OCI-M2 (cell line): ENCODE results near the gene FAM117A.
"Not testable (repeated sequence)": the region's sequence is repeated elsewhere in the genome, so short reads cannot be mapped to it uniquely, and the experiment has no call there.

Experiments
- DNase-seq: peaks from one replicate; lab custom pipeline; 2025; ENCODE audit not compliant: unreplicated experiment; lab: John Stamatoyannopoulos, UW

The FAM117A gene

DNA sequence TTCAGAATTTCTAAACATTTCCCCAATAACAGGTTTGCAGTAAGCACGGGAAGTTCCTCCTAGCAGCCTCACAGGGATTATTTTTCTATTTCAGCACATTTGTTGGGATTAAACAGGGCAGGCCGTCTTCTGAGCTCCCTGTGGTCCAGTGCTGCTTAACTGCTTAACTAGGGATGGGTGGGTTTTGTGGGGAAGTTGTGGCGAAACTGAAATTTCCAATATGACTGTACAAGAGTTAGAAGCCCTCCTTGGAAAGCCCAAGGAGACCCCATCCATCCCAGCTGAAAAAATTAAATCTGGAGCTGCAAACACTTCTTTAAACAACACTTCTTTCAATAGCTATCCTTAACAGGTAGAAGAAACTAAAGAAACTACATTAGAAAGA is 22.2 kb downstream of the FAM117A start:
- DNase-seq = no peak

DNA sequence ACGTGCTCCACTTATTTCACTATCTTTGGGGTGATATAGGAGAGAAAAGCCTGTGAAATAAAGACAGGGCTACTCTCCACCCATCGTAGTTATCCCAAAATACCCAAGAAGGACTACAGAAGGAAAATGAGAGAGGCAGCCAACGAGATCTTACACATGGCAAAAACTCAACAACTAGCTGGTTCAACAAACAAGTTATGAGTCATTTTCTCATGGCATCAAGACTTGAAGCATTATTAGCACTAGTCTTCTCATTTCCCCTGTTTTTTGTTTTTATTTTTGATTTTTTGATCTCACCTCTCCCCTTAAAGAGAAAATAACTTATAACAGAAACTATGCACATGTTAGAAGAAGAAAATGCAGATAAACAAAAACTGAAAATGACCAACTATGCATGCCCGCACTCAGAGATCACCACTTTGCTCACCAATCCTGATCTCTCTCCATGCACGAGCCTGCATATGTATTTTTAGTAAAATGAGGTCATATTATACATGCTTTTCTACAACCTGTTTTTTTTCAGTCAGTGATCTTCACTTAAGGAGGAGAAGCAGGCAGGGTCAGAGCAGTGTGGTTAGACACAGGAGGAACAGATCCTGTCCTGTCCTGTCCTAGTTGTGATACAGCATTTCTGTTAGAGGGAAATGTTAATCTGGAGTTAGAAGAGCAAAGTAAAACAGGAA is 22.8 kb downstream of the FAM117A start:
- DNase-seq = no peak

DNA sequence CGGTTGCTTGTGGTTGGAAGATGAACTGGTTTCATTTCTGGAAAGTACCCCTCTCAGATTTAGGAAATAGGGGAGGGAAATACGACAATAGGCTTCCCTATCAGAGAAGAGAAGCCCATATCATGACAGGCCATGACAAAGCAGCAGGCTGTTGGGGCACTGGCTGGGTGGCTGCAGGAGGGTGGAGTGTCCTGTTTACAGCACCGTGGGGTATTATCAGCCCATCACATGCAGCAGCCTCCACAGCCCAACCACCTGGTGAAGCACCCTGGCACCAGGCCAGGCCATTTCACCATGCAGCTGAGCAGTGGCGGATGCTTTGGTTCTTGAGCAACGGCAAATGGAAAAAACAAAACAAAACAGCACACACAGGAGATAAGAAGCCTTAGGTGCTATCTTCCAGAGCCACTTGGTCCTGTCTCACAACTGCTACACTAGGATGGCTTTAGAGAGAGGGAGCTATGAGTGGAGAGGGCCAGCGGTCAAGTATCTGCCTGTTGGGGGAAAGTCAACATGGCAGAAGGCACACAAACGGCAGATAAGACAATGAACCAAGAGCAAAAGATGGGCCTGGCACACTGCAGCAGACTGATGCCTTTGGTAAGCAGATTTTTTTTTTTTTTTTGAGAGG is 24.2 kb downstream of the FAM117A start:
- DNase-seq = peak; percentile 80

DNA sequence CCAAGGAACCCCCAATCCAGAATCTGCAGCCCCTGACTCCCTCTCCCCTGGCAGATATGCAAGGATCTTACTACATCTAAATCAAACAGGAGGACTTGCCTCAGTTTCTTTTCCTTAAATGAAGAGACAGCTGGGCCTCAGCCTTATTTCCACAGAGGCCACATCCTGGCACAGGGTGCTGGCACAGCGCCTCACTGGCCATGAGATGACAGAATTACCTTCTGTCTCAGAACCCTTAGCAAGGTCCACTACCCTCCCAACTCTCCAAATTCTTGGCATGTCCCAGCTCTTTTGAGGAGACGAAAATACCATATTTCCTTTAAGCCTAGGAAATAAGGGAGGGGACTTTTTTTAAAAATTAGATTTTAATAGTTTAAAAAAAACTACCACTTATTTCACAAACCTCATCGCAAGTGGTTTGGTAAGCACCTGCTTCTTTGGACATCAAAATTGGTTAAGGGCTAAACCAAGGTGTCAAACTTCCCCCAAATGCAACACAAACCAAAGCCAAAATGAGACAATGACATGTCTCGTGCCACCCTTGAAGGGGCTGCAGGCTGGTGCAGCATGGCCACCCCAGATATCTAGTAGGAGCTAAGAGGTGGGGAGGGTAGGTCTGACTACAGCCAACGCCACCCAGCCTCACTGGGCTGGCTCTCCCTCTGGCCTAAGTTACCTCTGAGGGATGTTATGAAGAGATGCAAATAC is 25.3 kb downstream of the FAM117A start:
- no peak for DNase-seq

DNA sequence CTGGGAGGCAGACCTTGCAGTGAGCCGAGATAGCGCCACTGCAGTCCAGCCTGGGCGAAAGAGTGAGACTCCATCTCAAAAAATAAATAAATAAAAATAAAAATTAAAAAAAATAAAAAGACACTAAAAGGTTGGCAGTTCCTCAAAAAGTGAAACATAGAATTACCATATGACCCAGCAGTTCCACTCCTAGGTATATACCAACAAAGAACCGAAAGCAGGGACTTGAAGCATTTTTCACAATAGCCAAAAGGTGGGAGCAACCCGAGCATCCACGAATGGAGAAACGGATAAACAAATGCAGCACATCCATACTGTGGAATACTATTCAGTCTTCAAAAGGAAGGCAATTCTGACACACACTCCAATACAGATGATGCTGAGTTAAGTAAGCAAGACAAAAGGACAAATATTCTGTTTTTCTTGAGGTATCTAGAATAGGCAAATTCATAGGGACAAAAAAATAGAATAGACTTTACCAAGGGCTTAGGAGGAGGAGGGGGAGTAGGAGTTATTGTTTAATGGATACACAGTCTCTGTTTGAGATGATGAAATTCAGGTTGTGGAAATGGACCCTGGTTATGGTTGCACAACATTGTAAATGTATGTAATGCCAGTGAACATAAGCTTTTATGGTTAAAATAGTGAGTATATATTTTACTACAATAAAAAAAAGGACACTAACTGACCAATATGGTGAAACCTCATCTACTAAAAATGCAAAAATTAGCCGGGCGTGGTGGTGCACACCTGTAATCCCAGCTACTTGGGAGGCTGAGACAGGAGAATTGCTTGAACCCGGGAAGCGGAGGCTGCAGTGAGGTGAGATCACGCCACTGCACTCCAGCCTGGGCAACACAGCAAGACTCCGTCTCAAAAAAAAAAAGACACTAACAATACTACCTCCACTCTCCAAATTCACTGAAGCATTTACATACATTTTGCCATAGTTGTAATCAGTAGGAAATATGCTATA is 29.1 kb downstream of the FAM117A start:
- no peak for DNase-seq

DNA sequence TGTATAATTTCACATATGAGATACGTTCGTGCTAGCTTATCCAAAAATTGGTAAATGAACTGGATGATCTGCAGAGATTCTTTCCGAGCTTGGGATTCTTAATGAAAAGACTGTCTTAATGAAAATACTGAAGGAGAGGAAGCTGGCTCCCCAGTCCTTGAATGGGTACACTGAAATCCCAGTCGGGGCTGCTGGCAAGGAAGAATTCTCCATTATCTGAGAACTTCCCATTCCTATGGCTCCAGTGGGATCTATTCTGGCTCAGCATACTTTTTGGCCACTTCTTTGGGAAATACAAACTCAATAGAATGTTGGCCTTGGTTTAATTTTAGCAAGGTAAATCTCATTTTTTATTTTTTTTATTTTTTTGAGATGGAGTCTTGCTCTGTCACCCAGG is 32.5 kb downstream of the FAM117A start:
- DNase-seq = no peak

DNA sequence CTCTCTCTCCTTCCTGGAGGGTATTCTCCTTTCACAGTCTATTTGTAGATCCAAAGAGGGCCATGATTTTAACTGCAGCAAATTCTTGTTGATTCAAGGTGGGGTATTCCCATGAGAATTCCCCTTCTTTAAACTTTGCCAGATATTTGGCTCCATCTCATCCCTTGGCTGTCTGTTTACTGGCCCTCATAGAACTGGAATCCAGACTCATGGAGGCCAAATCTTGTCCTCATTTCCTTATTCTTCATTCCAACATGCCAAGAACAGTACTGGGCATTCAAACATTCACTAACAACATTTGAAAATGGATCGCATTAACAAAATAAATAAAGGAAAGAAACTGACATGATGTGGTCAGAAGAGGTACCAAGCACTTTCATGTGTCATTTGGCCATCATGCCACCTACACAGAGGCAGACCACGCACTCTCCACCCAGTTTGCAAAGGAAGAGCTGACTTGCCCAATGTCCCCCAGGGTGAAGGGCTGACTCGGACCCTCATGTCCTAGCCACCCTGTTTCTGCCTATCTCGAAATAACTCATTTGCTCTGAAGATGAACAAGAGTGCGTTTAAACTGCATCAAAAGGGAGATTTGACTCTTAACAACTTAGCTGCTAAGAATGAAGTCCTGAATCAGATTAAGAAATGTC is 33.0 kb downstream of the FAM117A start:
- DNase-seq = no peak

DNA sequence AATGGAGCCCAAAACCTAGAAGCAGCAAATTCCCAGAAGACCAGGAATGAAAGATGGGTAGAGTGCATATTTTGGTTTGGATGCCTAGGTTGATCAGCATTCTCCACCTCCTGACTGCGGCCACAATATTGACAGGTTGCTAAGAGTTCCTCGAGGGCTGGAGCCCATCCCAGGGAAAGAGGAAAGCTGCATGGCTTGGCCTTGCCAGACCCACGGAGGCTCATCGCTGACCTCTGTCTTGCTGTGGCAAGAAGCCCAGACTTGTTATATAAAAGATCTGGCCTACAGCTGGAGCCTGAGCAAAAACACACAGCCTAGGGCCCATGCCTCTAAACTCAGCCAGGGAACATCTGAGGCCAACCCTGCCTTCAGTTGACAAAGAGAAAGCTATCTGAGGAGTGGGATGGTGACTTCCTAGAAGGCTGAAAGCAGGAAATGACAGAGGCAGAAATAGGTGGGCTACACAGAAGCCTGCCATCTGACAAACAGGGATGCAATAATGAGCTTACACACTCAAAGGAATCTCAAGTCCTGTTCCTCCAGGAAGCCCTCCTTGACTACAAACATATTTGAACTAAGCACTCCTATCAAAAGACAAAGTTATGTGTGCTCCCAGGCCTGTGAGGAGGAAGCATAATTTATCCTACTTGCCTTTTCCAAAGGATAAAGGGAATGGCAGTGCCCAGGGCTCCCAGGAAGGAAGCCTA is 33.7 kb downstream of the FAM117A start:
- no peak for DNase-seq

DNA sequence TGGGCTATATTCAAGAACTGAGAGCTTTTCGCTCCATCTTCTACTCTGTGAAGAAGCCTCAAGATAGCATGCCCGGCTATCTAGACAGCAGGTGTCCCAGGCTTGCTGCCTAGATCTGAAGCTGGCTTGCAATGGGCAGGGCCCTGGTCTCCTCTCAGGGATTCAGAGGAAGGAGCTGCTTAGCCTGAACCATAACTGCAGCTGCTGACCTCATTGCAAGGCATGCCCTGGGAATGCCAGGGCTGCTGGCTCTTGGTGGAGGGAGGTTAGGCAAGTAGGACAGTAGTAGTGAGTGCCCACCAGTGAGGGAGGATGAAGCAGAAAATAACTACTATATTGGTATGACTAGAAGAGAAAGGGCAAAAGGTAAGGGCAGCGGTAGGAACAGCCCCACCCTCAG is 34.9 kb downstream of the FAM117A start:
- no peak for DNase-seq

DNA sequence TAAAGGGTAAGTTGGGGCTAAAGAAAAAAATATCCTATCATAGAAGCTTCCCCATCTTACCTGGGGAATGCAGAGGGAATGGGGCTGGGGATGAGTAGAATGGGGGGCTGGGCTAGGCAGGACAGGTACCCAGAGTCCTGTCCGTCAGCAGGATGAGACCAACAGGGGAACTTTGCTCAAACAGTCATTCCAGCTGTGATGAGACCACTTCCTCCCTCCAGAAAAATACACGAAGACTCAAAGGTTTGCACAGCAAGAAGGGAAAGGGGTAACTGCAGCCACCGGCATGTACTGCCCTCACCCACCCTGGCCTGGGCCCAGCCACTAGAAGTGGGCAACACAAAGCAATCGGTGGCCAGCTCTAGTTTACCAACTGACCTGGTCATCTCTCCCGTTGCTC is 35.5 kb downstream of the FAM117A start:
- DNase-seq = no peak

DNA sequence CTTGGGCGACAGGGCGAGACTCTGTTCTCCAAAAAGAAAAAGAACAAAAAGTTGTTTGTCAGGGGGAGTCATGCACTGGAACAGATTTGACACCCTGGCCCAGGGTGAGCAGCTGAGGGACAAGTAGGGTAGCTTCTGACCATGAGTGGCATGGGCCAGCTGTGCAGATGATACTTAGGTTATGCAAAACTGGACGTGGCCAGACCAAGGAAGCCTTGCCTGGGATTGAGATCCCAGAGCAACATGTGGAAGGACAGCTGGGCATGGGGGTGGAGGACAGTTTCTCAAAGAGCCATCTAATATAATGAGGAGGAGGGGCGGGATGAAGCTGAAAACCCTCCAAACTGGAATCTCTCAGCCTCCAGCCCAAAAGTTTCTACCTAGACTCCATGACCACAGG is 36.6 kb downstream of the FAM117A start:
- no peak for DNase-seq

DNA sequence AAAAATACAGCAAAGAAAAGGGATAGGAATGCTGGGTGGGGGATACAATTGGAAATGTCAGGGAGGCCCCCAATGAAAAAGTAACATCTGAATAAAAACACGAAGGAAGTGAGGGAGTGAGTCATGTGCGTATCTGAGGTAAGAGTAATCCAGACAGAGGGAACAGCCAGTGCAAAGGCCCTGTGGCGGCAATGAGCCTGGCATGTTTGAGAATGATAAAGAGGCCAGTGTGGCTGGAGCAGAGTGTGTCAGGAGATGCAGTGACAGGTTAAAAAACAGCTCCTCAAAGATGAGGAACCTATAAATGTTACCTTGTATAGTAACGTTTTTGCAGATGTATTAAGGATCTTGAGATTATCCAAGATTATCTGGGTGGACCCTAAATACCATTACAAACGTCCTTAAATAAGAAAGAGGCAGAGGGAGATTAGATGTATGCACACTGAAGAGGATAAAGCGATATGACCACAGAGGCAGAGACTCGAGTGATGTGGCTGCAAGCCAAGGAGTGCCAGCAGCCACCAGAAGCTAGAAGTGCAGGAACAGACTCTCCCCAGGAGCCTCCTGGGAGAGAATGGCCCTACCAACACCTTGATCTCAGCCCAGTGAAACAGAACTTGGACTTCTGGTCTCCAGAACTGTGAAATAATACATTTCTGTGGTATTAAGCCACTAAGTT is 38.3 kb downstream of the FAM117A start:
- DNase-seq = no peak

DNA sequence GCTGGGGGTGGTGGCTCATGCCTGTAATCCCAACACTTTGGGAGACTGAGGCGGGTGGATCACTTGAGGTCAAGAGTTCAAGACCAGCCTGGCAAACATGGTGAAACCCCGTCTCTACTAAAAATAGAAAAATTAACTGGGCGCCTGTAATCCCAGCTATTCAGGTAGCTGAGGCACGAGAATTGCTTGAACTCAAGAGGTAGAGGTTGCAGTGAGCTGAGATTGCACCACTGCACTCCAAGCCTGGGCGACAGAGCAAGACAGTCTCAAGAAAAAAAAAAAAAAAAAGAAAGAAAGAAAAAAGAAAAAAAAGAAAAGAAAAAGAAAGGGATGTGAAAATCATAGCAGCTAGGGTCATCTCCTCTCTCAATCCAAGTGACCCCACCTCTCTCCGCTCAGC is 39.4 kb downstream of the FAM117A start:
- not testable (repeated sequence) for DNase-seq

DNA sequence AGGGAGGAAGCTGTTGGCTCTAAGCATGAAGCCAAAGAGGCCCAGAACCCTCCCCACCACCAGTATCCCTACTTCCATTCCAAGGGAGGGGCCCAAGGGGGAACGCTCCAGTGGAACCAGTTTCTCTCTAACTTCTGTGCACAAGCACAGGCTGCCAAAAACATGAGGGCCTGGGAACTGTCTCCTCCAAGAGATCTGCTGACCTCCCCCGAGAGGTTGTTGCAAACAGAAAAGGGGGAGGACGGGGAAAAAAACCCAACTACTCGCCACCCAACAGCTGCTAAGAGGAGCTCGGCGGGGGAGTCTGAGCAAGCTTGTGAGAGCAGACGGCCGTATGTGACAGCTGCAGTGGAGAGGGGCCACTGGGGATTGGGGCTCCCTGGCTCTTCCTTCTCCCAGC is 40.5 kb downstream of the FAM117A start:
- no peak for DNase-seq

DNA sequence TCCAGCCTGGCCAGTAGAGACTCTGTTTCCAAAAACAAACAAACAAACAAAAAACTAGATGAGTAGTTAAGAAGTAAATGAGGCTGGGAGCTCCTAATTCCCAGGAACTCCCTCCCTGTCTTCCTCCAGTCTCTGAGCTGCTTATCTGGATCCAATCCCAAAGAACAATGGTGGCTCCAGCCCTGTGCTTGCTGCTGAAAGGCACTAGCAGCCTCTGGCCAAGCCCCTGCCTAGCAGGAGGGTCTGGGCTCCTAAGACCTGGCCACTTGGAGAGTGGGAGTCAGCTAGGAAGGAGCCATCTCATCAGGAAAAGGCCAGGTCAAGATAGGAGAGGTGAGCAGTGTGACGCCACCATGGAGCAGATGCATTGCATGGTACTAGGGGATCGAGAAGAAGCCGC is 41.9 kb downstream of the FAM117A start:
- no peak for DNase-seq

DNA sequence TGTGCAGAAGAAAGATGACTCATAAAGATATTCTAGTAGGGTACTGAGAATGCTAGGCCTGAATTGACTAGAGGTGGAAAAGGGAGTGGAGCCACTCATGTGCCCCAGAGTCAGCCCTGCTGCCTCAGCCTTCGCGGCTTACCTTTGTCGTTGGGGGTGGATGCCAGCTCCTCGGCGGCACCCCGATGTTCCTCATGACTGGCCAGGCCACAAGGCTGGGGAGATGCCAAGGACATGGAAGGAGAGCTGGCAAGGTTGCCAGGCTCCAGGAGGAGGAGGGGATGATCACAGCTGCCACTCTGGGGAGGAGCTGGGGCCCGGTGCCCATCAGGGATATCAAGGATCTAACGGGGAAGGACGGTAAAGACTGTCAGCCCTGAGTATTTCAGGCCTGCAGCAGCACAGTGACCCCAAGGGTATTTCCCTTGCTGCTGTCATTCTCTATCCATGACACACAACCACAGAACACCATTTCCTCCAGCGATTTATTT is 46.5 kb downstream of the FAM117A start:
- DNase-seq = no peak

DNA sequence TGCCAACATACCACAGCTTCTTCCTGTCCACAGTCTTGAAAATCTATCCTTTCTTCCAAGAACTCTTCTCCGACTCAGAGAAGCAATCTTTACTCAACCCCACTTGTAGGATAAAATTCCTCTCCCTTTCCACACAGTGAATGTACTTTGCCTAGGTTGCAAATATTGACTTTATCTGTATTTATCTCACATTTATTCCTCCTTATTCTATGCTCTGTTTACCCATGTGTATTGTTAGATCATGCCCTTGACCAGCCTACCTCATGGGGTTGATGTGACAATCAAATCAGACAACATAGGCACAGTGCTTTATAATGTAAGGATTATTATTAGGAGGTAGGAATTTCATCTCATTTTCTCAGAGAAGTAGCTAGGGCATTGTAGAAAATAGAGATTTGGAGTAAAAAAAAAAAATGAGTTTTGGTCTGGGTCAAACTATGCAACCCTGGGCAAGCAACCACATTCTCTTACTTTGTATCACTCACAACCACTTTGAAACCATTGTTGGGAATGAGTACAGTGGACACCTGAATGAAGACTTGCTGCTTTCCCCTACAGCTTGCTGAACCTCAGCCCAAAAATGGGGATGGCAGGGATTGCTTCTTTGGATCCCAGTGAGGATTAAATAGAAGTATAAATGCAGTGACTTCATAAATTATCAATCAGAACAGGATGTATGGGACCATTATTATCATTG is 47.1 kb downstream of the FAM117A start:
- DNase-seq = no peak

DNA sequence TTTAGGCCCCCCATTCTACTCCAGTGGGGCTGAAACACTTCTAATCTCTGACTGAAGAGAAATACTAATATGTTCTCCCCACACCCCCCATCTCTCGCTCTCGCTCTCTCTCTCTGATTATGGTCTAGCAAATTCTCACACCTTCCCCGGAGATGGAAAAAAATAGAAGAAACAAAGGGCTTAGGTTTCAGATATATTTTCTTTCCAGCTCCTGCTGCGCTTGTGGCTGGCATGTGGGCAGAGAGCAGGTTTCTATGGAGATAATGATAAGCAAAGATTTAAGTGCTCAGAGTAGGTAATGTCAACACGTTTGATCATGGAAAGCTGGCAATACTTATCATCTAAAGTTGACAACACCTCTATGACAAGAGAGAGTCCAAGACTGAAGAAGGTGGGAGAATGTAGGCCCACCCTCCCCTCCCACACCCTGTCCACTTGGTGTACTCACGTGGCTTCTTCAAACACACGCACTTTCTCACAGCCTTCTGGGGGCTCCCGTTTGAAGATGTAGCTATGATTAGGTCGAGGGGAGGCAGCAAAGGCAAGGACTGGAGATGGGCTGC is 48.1 kb downstream of the FAM117A start:
- DNase-seq = no peak

DNA sequence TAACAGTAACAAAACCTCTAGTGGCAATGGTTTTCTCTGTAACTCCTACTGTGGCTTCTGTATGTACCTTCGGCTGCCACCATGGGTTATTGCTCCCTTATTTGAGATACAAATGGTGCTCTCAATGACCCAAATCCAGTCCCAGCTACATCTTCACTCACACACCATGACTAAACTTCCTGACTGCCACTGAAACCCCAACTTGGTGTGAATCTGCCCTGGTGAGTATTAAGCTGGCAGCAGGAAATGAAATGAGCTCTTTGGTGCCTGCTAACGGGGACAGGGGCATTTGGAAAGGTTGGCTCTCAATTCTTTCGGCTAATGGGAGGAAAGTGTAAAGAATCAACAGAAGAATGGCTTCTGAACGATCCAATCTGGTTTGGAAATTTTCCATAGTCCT is 48.7 kb downstream of the FAM117A start:
- no peak for DNase-seq
